AG04450 (cell line): Measurements from ENCODE around the gene TSPEAR. TPM values are rescaled to one million over a fixed set of nuclear protein-coding genes. Genes with fewer than 3 reads are reported as not detected.

Experiments used
- CTCF ChIA-PET: fragments of 300-600, 350-600 bp; formaldehyde crosslinking; extraction: SDS; loops from one replicate; lab custom pipeline; 2022; ENCODE audit warnings: antibody characterized with exemption, inconsistent platforms; lab: Charles Lee
- POLR2A ChIA-PET: fragments of 350-600 bp; formaldehyde crosslinking; extraction: SDS; loops from one replicate; lab custom pipeline; 2021; ENCODE audit warnings: antibody characterized with exemption, inconsistent platforms; lab: Yijun Ruan, JAX
- DNase-seq: peaks from one replicate; pipeline ENCODE4 v3.0.0-alpha.2; 2011; ENCODE audit warnings: low read depth, low spot score
- H3K27ac ChIP-seq: one replicate; pipeline ENCODE4 v1.5.1; 2012; ENCODE audit warnings: low read depth, low read length, control low read depth
- H3K27me3 ChIP-seq: one replicate; pipeline ENCODE4 v1.6.0; 2012; ENCODE audit warnings: low read length; ENCODE audit not compliant: control insufficient read depth, insufficient read depth
- H3K4me3 ChIP-seq: 2 replicates; pipeline ENCODE4 v1.5.1; 2011; ENCODE audit warnings: mild to moderate bottlenecking, low read depth, low read length, control low read depth
- H3K9me3 ChIP-seq: 2 replicates; pipeline ENCODE4 v1.5.1; 2012; ENCODE audit warnings: low read length; ENCODE audit not compliant: control insufficient read depth, insufficient read depth
- polyA plus RNA-seq: library from polyadenylated mRNA; depleted of rRNA; stranded (reverse); fragments of >200 nt; gene quantifications from 2 replicates; pipeline ENCODE4 v1.2.3, GENCODE V29; 2011
- TF ChIP-seq, protein P1 (sequence below): IDR thresholded peaks from 2 replicates; pipeline ENCODE4 v1.5.1; 2011; ENCODE audit warnings: low read depth, low read length, control low read depth, inconsistent platforms

The TSPEAR gene
- polyA plus RNA-seq, 1 experiment = not detected

DNA sequence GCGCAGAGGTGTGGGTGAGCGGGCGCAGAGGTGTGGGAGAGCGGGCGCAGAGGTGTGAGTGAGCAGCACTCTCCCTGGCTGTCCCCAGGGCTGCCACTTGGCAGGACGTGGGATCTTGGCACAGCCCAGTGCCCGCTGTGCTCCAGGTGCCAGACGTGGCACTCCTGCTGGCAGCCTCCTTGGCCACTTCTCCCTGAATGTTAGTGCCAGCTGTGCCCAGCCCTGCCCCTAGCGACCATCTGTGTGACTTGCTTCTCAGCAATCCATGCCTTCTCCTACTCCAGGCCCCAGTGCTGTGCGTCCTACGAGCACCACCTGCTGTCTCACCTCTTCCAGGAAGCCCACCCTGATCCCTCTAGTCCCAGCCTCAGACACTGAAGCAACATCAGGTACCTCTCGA, 201.8 kb downstream of the TSPEAR start:
- ChIA-PET POLR2A (no interaction called here), CTCF (interaction anchor here (0.6 to 2.3 kb wide), 4 partner anchors 217 to 284 kb away, joined by 3 to 13 read pairs (median 6); no protein-coding TSS in a partner anchor)
- TF ChIP-seq, protein P1, sequence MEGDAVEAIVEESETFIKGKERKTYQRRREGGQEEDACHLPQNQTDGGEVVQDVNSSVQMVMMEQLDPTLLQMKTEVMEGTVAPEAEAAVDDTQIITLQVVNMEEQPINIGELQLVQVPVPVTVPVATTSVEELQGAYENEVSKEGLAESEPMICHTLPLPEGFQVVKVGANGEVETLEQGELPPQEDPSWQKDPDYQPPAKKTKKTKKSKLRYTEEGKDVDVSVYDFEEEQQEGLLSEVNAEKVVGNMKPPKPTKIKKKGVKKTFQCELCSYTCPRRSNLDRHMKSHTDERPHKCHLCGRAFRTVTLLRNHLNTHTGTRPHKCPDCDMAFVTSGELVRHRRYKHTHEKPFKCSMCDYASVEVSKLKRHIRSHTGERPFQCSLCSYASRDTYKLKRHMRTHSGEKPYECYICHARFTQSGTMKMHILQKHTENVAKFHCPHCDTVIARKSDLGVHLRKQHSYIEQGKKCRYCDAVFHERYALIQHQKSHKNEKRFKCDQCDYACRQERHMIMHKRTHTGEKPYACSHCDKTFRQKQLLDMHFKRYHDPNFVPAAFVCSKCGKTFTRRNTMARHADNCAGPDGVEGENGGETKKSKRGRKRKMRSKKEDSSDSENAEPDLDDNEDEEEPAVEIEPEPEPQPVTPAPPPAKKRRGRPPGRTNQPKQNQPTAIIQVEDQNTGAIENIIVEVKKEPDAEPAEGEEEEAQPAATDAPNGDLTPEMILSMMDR = no peak
- Histone ChIP-seq H3K27ac (no peak overlapping the region), H3K27me3 (peaks cover 7% of the 10 kb centered on the region), H3K9me3 (no peaks in the 10 kb centered on the region; the same call in 1 of the 2 replicates), H3K4me3 (no peak overlapping the region)
- no peak for DNase-seq

DNA sequence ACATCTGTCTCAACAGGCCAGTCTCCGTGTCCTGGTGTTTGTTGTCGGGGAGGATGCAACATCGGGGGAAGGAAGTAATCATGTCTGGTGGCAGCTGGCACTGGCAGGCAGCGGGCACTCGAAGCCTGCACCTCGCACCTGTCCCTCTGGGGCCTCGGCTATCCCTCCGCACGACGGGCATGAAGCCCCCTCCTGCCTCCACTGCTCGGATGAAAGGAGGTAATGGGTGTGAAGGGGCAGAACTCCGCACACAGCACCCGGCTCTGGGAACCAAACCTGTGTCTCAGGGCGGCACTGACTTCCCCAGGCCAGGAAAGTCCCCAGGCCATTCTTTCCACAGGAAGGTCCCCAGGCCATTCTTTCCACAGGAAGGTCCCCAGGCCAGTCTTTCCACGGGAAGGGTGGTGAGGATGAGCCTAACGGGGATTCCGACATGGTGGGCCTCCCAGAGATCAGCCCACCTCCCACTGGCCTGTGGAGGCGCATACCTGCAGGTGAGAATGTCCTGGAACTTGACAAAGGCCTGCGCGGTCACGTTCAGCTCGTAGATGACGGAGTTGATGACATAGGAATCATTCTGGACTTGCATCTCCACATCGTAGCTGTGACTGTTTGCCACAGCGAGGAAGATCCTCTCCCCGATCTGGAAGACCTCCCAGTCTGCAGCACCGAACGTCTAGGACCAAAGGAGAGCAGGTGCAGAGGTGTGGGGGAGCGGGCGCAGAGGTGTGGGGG, 202.5 kb downstream of the TSPEAR start:
- Histone ChIP-seq H3K27me3 (peaks cover 7% of the 10 kb centered on the region), H3K4me3 (no peak overlapping the region), H3K27ac (no peak overlapping the region), H3K9me3 (no peaks in the 10 kb centered on the region; the same call in 1 of the 2 replicates)
- TF ChIP-seq, protein P1 = no peak
- DNase-seq = no peak
- ChIA-PET CTCF (no interaction called here), POLR2A (no interaction called here)

DNA sequence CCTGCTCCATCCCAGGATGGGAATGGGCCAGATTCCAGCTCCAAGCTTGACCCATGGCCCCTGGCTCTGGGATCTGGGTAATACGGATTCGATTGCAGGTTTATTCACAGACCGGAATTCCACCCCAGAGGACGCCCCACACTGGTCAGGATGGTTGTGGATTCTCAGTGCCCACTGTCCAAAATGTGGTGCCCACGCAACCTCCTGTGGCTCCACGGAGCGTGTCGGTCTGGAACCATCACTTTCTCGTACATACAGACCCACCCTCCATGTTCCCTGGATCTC, 203.0 kb downstream of the TSPEAR start:
- DNase-seq = no peak
- Histone ChIP-seq H3K27me3 (peaks cover 7% of the 10 kb centered on the region), H3K4me3 (no peak overlapping the region), H3K9me3 (no peaks in the 10 kb centered on the region; the same call in 1 of the 2 replicates), H3K27ac (no peak overlapping the region)
- POLR2A ChIA-PET = no interaction called here
- CTCF ChIA-PET = no interaction called here
- TF ChIP-seq, protein P1 = no peak

GRCh38 chr21:44507673-44508425, 203.5 kb downstream of the TSPEAR start:
- DNase-seq = no peak
- Histone ChIP-seq H3K4me3 (no peak overlapping the region), H3K27ac (no peak overlapping the region), H3K9me3 (no peaks in the 10 kb centered on the region; the same call in 1 of the 2 replicates), H3K27me3 (peaks cover 7% of the 10 kb centered on the region)
- POLR2A ChIA-PET = no interaction called here
- CTCF ChIA-PET = no interaction called here
- TF ChIP-seq, protein P1 = no peak
